OCI-LY3 (cell line): Measurements from ENCODE around the gene CTDSPL.

Experiments used
- H2AFZ ChIP-seq: fragments of 200-600, 300-600 bp; shearing (Covaris generic); 2 replicates; pipeline ENCODE4 v1.6.0; 2014; ENCODE audit warnings: antibody characterized with exemption, low read depth, low read length
- H3K27ac ChIP-seq: fragments of 200-600, 300-600 bp; sonication (generic); 2 replicates; pipeline ENCODE4 v1.5.1; 2014; ENCODE audit warnings: mild to moderate bottlenecking, low read length, moderate library complexity, mixed read lengths
- H3K27me3 ChIP-seq: fragments of 200-600, 300-600 bp; sonication (generic); 2 replicates; pipeline ENCODE4 v1.6.1; 2014; ENCODE audit warnings: low read depth, low read length, mixed read lengths
- H3K36me3 ChIP-seq: fragments of 200-600, 300-600 bp; sonication (generic); replicated peaks from 2 replicates; pipeline ENCODE3; 2014; ENCODE audit warnings: low read depth, low read length, mixed read lengths
- H3K4me1 ChIP-seq: fragments of 300-600, 200-600 bp; sonication (generic); 2 replicates; pipeline ENCODE4 v1.6.1; 2014; ENCODE audit warnings: low read length, mixed read lengths
- H3K4me2 ChIP-seq: fragments of 200-600, 300-600 bp; sonication (generic); 2 replicates; pipeline ENCODE4 v1.6.1; 2014; ENCODE audit warnings: low read length, mixed read lengths
- H3K4me3 ChIP-seq: fragments of 300-600, 200-600 bp; sonication (generic); 2 replicates; pipeline ENCODE4 v1.5.1; 2014; ENCODE audit warnings: antibody characterized with exemption, mild to moderate bottlenecking, low read length, moderate library complexity
- H3K79me2 ChIP-seq: fragments of 300-600, 200-600 bp; shearing (Covaris generic); 2 replicates; pipeline ENCODE4 v1.6.1; 2014; ENCODE audit warnings: mild to moderate bottlenecking, low read length, mixed read lengths
- H3K9ac ChIP-seq: fragments of 300-600, 200-600 bp; shearing (Covaris generic); 2 replicates; pipeline ENCODE4 v1.6.0; 2014; ENCODE audit warnings: mild to moderate bottlenecking, low read length, moderate library complexity
- H3K9me3 ChIP-seq: fragments of 200-600, 300-600 bp; shearing (Covaris generic); 2 replicates; pipeline ENCODE4 v1.6.1; 2014; ENCODE audit warnings: low read length, mixed read lengths; ENCODE audit not compliant: insufficient read depth
- H4K20me1 ChIP-seq: fragments of 200-600, 300-600 bp; sonication (generic); 2 replicates; pipeline ENCODE4 v1.6.1; 2016; ENCODE audit warnings: low read length, mixed read lengths; ENCODE audit not compliant: insufficient read depth
- CTCF ChIP-seq: fragments of 200-600, 300-600 bp; sonication (generic); IDR thresholded peaks from 2 replicates; pipeline ENCODE4 v1.5.1; 2014; ENCODE audit warnings: antibody characterized with exemption, low read length, low read depth
- EZH2phosphoT487 ChIP-seq: fragments of 200-600 bp; shearing (Covaris generic); IDR thresholded peaks from 2 replicates; pipeline ENCODE4 v1.6.1; 2018; ENCODE audit warnings: antibody characterized with exemption, mixed run types, low read depth

CTDSPL gene

GRCh38 chr3:37853691-37854413 is 7.8 kb upstream of the CTDSPL start:
- no peaks in the 10 kb centered on the region for H4K20me1 ChIP-seq
- H2AFZ ChIP-seq, result no peak overlapping the region
- TF ChIP-seq CTCF (no peak), EZH2phosphoT487 (no peak)
- no peaks in the 10 kb centered on the region for H3K36me3 ChIP-seq
- no peak overlapping the region for H3K9ac ChIP-seq
- H3K4me3 ChIP-seq, result no peak overlapping the region
- H3K4me2 ChIP-seq, result no peak overlapping the region
- H3K27ac ChIP-seq, result no peak overlapping the region
- no peaks in the 10 kb centered on the region for H3K27me3 ChIP-seq
- H3K4me1 ChIP-seq, result no peaks in the 10 kb centered on the region
- no peaks in the 10 kb centered on the region for H3K79me2 ChIP-seq
- no peaks in the 10 kb centered on the region for H3K9me3 ChIP-seq

- H2AFZ ChIP-seq, result no peak overlapping the region
- no peaks in the 10 kb centered on the region for H3K9me3 ChIP-seq
- no peak overlapping the region for H3K4me3 ChIP-seq
- no peaks in the 10 kb centered on the region for H4K20me1 ChIP-seq
- no peak overlapping the region for H3K9ac ChIP-seq
- no peak overlapping the region for H3K4me2 ChIP-seq
- H3K27ac ChIP-seq, result no peak overlapping the region
- no peak for TF ChIP-seq EZH2phosphoT487
- peak; percentile 97 for TF ChIP-seq CTCF
- no peaks in the 10 kb centered on the region for H3K79me2 ChIP-seq
- H3K27me3 ChIP-seq, result no peaks in the 10 kb centered on the region
- no peaks in the 10 kb centered on the region for H3K36me3 ChIP-seq
- no peaks in the 10 kb centered on the region for H3K4me1 ChIP-seq
Observed at GRCh38 chr3:37855363-37855970, 6.2 kb upstream of the CTDSPL start.

GRCh38 chr3:37856381-37856780 is 5.3 kb upstream of the CTDSPL start:
- Histone ChIP-seq H3K27ac (no peak overlapping the region), H2AFZ (no peak overlapping the region), H4K20me1 (no peaks in the 10 kb centered on the region), H3K4me3 (no peak overlapping the region), H3K4me1 (no peaks in the 10 kb centered on the region), H3K4me2 (no peak overlapping the region), H3K9me3 (no peaks in the 10 kb centered on the region), H3K36me3 (no peaks in the 10 kb centered on the region), H3K27me3 (no peaks in the 10 kb centered on the region), H3K79me2 (no peaks in the 10 kb centered on the region), H3K9ac (no peak overlapping the region)
- TF ChIP-seq CTCF (no peak), EZH2phosphoT487 (no peak)

GRCh38 chr3:37858742-37859141 is 2.9 kb upstream of the CTDSPL start:
- H3K79me2 ChIP-seq, result no peaks in the 10 kb centered on the region
- no peak for TF ChIP-seq EZH2phosphoT487
- no peak for TF ChIP-seq CTCF

More at GRCh38 chr3:37858742-37859141, 2.9 kb upstream of the CTDSPL start:
- Histone ChIP-seq H3K4me3 (no peak overlapping the region), H4K20me1 (no peaks in the 10 kb centered on the region), H3K36me3 (no peaks in the 10 kb centered on the region), H3K4me1 (no peaks in the 10 kb centered on the region), H3K4me2 (no peak overlapping the region), H3K27ac (no peak overlapping the region), H3K27me3 (no peaks in the 10 kb centered on the region), H3K9me3 (no peaks in the 10 kb centered on the region), H3K9ac (no peak overlapping the region), H2AFZ (no peak overlapping the region)
